SK-N-SH (cell line): Measurements from ENCODE around the gene TULP3.

ENCODE experiments used
- EP300 ChIP-seq, 2 experiments: IDR thresholded peaks; 2 replicates each; pipeline versions ENCODE4 v1.4.0 to v1.6.1; 2012; ENCODE audit warnings: borderline replicate concordance in 1 of 2, low read depth in 1 of 2, low read length in 1 of 2
- EZH2phosphoT487 ChIP-seq: fragments of 200-600 bp; sonication (generic); IDR thresholded peaks from 2 replicates; pipeline ENCODE4 v1.6.1; 2017; ENCODE audit warnings: low read depth, mixed run types, mild to moderate bottlenecking, antibody characterized with exemption, moderate library complexity, borderline replicate concordance
- GABPA ChIP-seq: IDR thresholded peaks from 2 replicates; pipeline ENCODE4 v1.4.0; 2012; ENCODE audit warnings: low read depth, mild to moderate bottlenecking
- RCOR1 ChIP-seq: fragments of 150-350 bp; IDR thresholded peaks from 2 replicates; pipeline ENCODE4 v1.6.1; 2017; ENCODE audit warnings: antibody characterized with exemption, low read length
- TAF1 ChIP-seq: IDR thresholded peaks from 2 replicates; pipeline ENCODE4 v1.6.1; 2012; ENCODE audit warnings: low read depth, mild to moderate bottlenecking, low read length, moderate library complexity, borderline replicate concordance
- TCF12 ChIP-seq: IDR thresholded peaks from 2 replicates; pipeline ENCODE4 v1.4.0; 2012
- YY1 ChIP-seq: IDR thresholded peaks from 2 replicates; pipeline ENCODE4 v1.4.0; 2012; ENCODE audit warnings: low read depth, mild to moderate bottlenecking
- TF ChIP-seq, protein P1 (sequence below): fragments of 200-600 bp; sonication (generic); IDR thresholded peaks from 2 replicates; pipeline ENCODE4 v1.6.1; 2017; ENCODE audit warnings: antibody characterized with exemption, mild to moderate bottlenecking, moderate library complexity
- TF ChIP-seq, protein P2 (sequence below): IDR thresholded peaks from 2 replicates; pipeline ENCODE4; 2012
- TF ChIP-seq, protein P3 (sequence below): fragments of 150-350 bp; IDR thresholded peaks from 2 replicates; pipeline ENCODE4 v1.6.1; 2017; ENCODE audit warnings: antibody characterized with exemption, low read length, low read depth, borderline replicate concordance
- TF ChIP-seq, protein P4 (sequence below): IDR thresholded peaks from 2 replicates; pipeline ENCODE4 v1.4.0; 2012; ENCODE audit warnings: low read depth, borderline replicate concordance

DNA sequence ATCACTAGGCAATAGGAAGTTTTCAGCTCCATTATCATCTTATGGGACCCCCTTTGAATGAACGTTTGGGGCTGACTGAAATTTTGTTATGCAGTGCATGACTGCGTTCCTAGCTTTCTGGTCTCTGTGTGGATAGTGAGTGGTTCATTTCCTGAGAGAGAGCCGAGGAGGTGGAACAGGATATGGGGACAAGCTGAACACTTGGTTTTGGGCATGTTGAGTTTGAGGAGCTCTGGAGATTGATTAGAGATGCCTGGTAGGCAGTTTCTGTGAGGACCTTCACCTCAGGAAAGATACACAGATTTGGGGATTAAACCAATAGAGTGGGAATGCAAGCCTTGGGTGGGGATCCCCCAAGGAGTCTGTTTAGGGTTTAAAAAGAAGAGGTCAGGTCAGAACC lies 96.2 kb downstream of the TULP3 start:
- TF ChIP-seq RCOR1: no peak
- TF ChIP-seq, protein P1, sequence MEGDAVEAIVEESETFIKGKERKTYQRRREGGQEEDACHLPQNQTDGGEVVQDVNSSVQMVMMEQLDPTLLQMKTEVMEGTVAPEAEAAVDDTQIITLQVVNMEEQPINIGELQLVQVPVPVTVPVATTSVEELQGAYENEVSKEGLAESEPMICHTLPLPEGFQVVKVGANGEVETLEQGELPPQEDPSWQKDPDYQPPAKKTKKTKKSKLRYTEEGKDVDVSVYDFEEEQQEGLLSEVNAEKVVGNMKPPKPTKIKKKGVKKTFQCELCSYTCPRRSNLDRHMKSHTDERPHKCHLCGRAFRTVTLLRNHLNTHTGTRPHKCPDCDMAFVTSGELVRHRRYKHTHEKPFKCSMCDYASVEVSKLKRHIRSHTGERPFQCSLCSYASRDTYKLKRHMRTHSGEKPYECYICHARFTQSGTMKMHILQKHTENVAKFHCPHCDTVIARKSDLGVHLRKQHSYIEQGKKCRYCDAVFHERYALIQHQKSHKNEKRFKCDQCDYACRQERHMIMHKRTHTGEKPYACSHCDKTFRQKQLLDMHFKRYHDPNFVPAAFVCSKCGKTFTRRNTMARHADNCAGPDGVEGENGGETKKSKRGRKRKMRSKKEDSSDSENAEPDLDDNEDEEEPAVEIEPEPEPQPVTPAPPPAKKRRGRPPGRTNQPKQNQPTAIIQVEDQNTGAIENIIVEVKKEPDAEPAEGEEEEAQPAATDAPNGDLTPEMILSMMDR: no peak
- TF ChIP-seq TAF1: no peak
- TF ChIP-seq GABPA: no peak
- TF ChIP-seq, protein P2, sequence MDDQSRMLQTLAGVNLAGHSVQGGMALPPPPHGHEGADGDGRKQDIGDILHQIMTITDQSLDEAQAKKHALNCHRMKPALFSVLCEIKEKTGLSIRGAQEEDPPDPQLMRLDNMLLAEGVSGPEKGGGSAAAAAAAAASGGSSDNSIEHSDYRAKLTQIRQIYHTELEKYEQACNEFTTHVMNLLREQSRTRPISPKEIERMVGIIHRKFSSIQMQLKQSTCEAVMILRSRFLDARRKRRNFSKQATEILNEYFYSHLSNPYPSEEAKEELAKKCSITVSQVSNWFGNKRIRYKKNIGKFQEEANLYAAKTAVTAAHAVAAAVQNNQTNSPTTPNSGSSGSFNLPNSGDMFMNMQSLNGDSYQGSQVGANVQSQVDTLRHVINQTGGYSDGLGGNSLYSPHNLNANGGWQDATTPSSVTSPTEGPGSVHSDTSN: no peak
- TF ChIP-seq TCF12: no peak
- TF ChIP-seq YY1: no peak
- TF ChIP-seq EP300 (IDR thresholded peaks at IDR 0.05; ENCODE audit: borderline replicate concordance in 1 of 2, low read depth in 1 of 2, low read length in 1 of 2): no peak
- TF ChIP-seq EZH2phosphoT487: no peak
- TF ChIP-seq, protein P3, sequence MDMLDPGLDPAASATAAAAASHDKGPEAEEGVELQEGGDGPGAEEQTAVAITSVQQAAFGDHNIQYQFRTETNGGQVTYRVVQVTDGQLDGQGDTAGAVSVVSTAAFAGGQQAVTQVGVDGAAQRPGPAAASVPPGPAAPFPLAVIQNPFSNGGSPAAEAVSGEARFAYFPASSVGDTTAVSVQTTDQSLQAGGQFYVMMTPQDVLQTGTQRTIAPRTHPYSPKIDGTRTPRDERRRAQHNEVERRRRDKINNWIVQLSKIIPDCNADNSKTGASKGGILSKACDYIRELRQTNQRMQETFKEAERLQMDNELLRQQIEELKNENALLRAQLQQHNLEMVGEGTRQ: no peak
- TF ChIP-seq, protein P4, sequence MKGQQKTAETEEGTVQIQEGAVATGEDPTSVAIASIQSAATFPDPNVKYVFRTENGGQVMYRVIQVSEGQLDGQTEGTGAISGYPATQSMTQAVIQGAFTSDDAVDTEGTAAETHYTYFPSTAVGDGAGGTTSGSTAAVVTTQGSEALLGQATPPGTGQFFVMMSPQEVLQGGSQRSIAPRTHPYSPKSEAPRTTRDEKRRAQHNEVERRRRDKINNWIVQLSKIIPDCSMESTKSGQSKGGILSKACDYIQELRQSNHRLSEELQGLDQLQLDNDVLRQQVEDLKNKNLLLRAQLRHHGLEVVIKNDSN: no peak
